Esophagus muscularis mucosa (tissue), 4 donors: ENCODE results near the gene FXYD2. TPM values are rescaled to one million over a fixed set of nuclear protein-coding genes. Genes with fewer than 3 reads are reported as not detected.

Experiments used
- DNase-seq: peaks from one replicate; pipeline ENCODE4 v3.0.0-alpha.2; 2017; ENCODE audit errors: extremely low spot score
- H3K27ac ChIP-seq, 4 donors: fragments of 200-600 bp; sonication (generic); replicated peaks in 1 of 4; 1 replicate in 3 of 4; 2 replicates in 1 of 4; pipeline ENCODE4 v1.5.1; 2016 to 2019; ENCODE audit warnings: mild to moderate bottlenecking in 1 of 4
- H3K27me3 ChIP-seq, 4 donors: fragments of 200-600 bp; sonication (generic); one replicate each; pipeline versions ENCODE4 v1.5.1 to v1.6.0; 2016 to 2019
- H3K36me3 ChIP-seq, 4 donors: fragments of 200-600 bp; sonication (generic); one replicate each; pipeline ENCODE4 v1.5.1; 2016 to 2019
- H3K4me1 ChIP-seq, 4 donors: fragments of 200-600 bp; sonication (generic); one replicate each; pipeline ENCODE4 v1.5.1; 2016 to 2019
- H3K4me3 ChIP-seq, 4 donors: fragments of 200-600 bp; sonication (generic); 1 replicate in 2 of 4; 2 replicates in 2 of 4; pipeline ENCODE4 v1.5.1; 2016 to 2019; ENCODE audit warnings: mild to moderate bottlenecking in 4 of 4, moderate library complexity in 1 of 4
- H3K9me3 ChIP-seq, 4 donors: fragments of 200-600 bp; sonication (generic); 1 replicate in 3 of 4; 2 replicates in 1 of 4; pipeline ENCODE4 v1.5.1; 2016 to 2019
- CTCF ChIP-seq, 3 experiments: fragments of 200-600 bp in 2 of 3; fragments of 450-650 bp in 1 of 3; sonication (generic) in 2 of 3; IDR thresholded peaks; one replicate each; pipeline ENCODE4 v1.5.1; 2017 to 2019; ENCODE audit warnings: antibody characterized with exemption in 3 of 3, mild to moderate bottlenecking in 2 of 3, moderate library complexity in 1 of 3
- EP300 ChIP-seq: sonication (generic); formaldehyde crosslinking; IDR thresholded peaks from one replicate; pipeline ENCODE4 v1.6.1; 2017; ENCODE audit warnings: antibody characterized with exemption
- POLR2A ChIP-seq: fragments of 450-650 bp; IDR thresholded peaks from one replicate; pipeline ENCODE4 v1.6.1; 2017; ENCODE audit warnings: antibody characterized with exemption, moderate library complexity, mild to moderate bottlenecking, low read depth
- POLR2AphosphoS5 ChIP-seq, 2 donors: sonication (generic); formaldehyde crosslinking; IDR thresholded peaks; one replicate each; pipeline ENCODE4 v1.6.1; 2017; ENCODE audit warnings: antibody characterized with exemption in 2 of 2
- WGBS: methylation state at CpG from one replicate; pipeline ENCODE4 v1.1.5; 2018; 5-methylcytosine and 5-hydroxymethylcytosine counted together
- intact Hi-C: fragments of 100-400 bp; cut with DNase I; formaldehyde crosslinking; loops from one replicate; pipeline ENCODE4 v1.15.1; 2023
- total RNA-seq, 4 donors: library from RNA; depleted of rRNA; stranded (reverse); fragments of >200 nt; gene quantifications; one replicate each; pipeline versions ENCODE4 v1.1.0 to v1.2.1, GENCODE V29; 2016

FXYD2 gene
- total RNA-seq, 4 donors from 2014 or later = 0.52 to 5.8 (median 3.7) TPM

GRCh38 chr11:117859061-117859460 is 34.5 kb upstream of the FXYD2 start:
- WGBS = 83% methylated on average over 10 of the region's 10 CpGs
- Histone ChIP-seq H3K4me3 (no peak overlapping the region), H3K36me3 (no peaks in the 10 kb centered on the region), H3K9me3 (no peaks in the 10 kb centered on the region), H3K27me3 (peaks cover 0 to 5% (median 0%) of the 10 kb centered on the region in 4 donors), H3K4me1 (peaks cover 23 to 55% (median 37%) of the 10 kb centered on the region in 4 donors), H3K27ac (no peak overlapping the region)
- intact Hi-C loops = no loop called here
- TF ChIP-seq CTCF (IDR thresholded peaks at IDR 0.05) = no peak
- no peak for TF ChIP-seq POLR2A
- TF ChIP-seq EP300 = no peak
- TF ChIP-seq POLR2AphosphoS5 (IDR thresholded peaks at IDR 0.05) = no peak
- no peak for DNase-seq

GRCh38 chr11:117857734-117858414 is 33.3 kb upstream of the FXYD2 start:
- H3K27ac ChIP-seq = peak overlapping the region in 1 of 4 donors; percentile 20
- peaks cover 0 to 6% (median 3%) of the 10 kb centered on the region in 4 donors for H3K9me3 ChIP-seq
- H3K27me3 ChIP-seq = peaks cover 0 to 5% (median 0%) of the 10 kb centered on the region in 4 donors
- DNase-seq = no peak
- intact Hi-C loops = no loop called here
- H3K4me3 ChIP-seq = no peak overlapping the region
- no peaks in the 10 kb centered on the region for H3K36me3 ChIP-seq
- no peak for TF ChIP-seq CTCF (IDR thresholded peaks at IDR 0.05)
- TF ChIP-seq POLR2A = no peak
- no peak for TF ChIP-seq POLR2AphosphoS5 (IDR thresholded peaks at IDR 0.05)
- no peak for TF ChIP-seq EP300
- WGBS = 51% methylated on average over 11 of the region's 11 CpGs
- peaks cover 22 to 52% (median 34%) of the 10 kb centered on the region in 4 donors for H3K4me1 ChIP-seq

- WGBS = 77% methylated on average over 13 of the region's 13 CpGs
- intact Hi-C loops = no loop called here
- no peak for DNase-seq
These were observed 31.5 kb upstream of the FXYD2 start for GRCh38 chr11:117855912-117856651.

GRCh38 chr11:117855186-117855845 is 30.8 kb upstream of the FXYD2 start:
- H3K36me3 ChIP-seq = no peaks in the 10 kb centered on the region
- TF ChIP-seq POLR2A (no peak), POLR2AphosphoS5 (IDR thresholded peaks at IDR 0.05) (no peak), CTCF (IDR thresholded peaks at IDR 0.05) (no peak), EP300 (no peak)
- intact Hi-C loops = no loop called here
- peaks cover 0 to 26% (median 13%) of the 10 kb centered on the region in 4 donors for H3K4me1 ChIP-seq
- peaks cover 0 to 5% (median 0%) of the 10 kb centered on the region in 4 donors for H3K27me3 ChIP-seq
- 73% methylated on average over 12 of the region's 12 CpGs for WGBS
- H3K27ac ChIP-seq = no peak overlapping the region
- H3K9me3 ChIP-seq = peaks cover 0 to 16% (median 11%) of the 10 kb centered on the region in 4 donors
- DNase-seq = no peak
- no peak overlapping the region for H3K4me3 ChIP-seq

More at GRCh38 chr11:117855912-117856651, 31.5 kb upstream of the FXYD2 start:
- peaks cover 4 to 34% (median 17%) of the 10 kb centered on the region in 4 donors for H3K4me1 ChIP-seq
- H3K4me3 ChIP-seq = no peak overlapping the region
- H3K9me3 ChIP-seq = peaks cover 0 to 16% (median 11%) of the 10 kb centered on the region in 4 donors
- no peak overlapping the region for H3K27ac ChIP-seq
- H3K36me3 ChIP-seq = no peaks in the 10 kb centered on the region
- H3K27me3 ChIP-seq = peaks cover 0 to 5% (median 0%) of the 10 kb centered on the region in 4 donors
- TF ChIP-seq POLR2AphosphoS5 (IDR thresholded peaks at IDR 0.05) = no peak
- no peak for TF ChIP-seq CTCF (IDR thresholded peaks at IDR 0.05)
- TF ChIP-seq EP300 = no peak
- no peak for TF ChIP-seq POLR2A
